Peyer's patch (tissue), 4 donors: ENCODE measurements around the gene CD302.

ENCODE experiments used
- CTCF ChIP-seq, 6 experiments: fragments of 450-650 bp in 4 of 6; fragments of 200-600 bp in 2 of 6; sonication (generic) in 1 of 6; IDR thresholded peaks; one replicate each; pipeline ENCODE4 v1.5.1; 2017 to 2019; ENCODE audit warnings: antibody characterized with exemption in 6 of 6, mild to moderate bottlenecking in 3 of 6, moderate library complexity in 1 of 6
- POLR2A ChIP-seq, 2 donors: fragments of 450-650 bp; IDR thresholded peaks; one replicate each; pipeline ENCODE4 v1.5.1; 2017; ENCODE audit warnings: antibody characterized with exemption in 2 of 2, mild to moderate bottlenecking in 2 of 2, moderate library complexity in 2 of 2

- TF ChIP-seq CTCF (IDR thresholded peaks at IDR 0.05) (no peak), POLR2A (IDR thresholded peaks at IDR 0.05) (no peak)
Measured at GRCh38 chr2:159736048-159736447, 62.0 kb downstream of the CD302 start.
